Endodermal cell (in vitro differentiated cells): ENCODE results near the gene LSP1. TPM values are rescaled to one million over a fixed set of nuclear protein-coding genes. Genes with fewer than 3 reads are reported as not detected.

Source experiments
- DNase-seq: peaks from one replicate; pipeline ENCODE4 v3.0.0-alpha.2; 2017
- H3K27ac ChIP-seq: 2 replicates; pipeline ENCODE4 v1.5.1; 2013; ENCODE audit warnings: mild to moderate bottlenecking, low read depth, low read length, moderate library complexity
- H3K27me3 ChIP-seq: 2 replicates; pipeline ENCODE4 v1.6.1; 2013; ENCODE audit warnings: mild to moderate bottlenecking, low read length, moderate library complexity; ENCODE audit not compliant: insufficient read depth, control insufficient read depth, poor library complexity, severe bottlenecking
- H3K36me3 ChIP-seq: 2 replicates; pipeline ENCODE4 v1.7.0; 2013; ENCODE audit warnings: mild to moderate bottlenecking, low read length, moderate library complexity; ENCODE audit not compliant: control insufficient read depth, insufficient read depth
- H3K4me1 ChIP-seq: one replicate; pipeline ENCODE4 v1.7.0; 2013; ENCODE audit warnings: low read length; ENCODE audit not compliant: control insufficient read depth, insufficient read depth
- H3K4me3 ChIP-seq: 2 replicates; pipeline ENCODE4 v1.5.1; 2013; ENCODE audit warnings: mild to moderate bottlenecking, low read length, moderate library complexity
- H3K9ac ChIP-seq: 2 replicates; pipeline ENCODE4 v1.6.1; 2013; ENCODE audit warnings: mild to moderate bottlenecking, low read length, moderate library complexity; ENCODE audit not compliant: poor library complexity, severe bottlenecking; ENCODE audit errors: extremely low read depth
- H3K9me3 ChIP-seq: 2 replicates; pipeline ENCODE4 v1.6.1; 2013; ENCODE audit warnings: mild to moderate bottlenecking, low read length, moderate library complexity; ENCODE audit not compliant: control insufficient read depth
- H3K27ac Mint-ChIP-seq: 2 replicates; pipeline ENCODE4 v1.8.0; 2020; ENCODE audit warnings: mixed read lengths
- H3K27me3 Mint-ChIP-seq: 2 replicates; pipeline ENCODE4 v1.8.0; 2021; ENCODE audit warnings: mild to moderate bottlenecking, mixed read lengths; ENCODE audit not compliant: insufficient read depth
- H3K36me3 Mint-ChIP-seq: 2 replicates; pipeline ENCODE4 v1.8.0; 2020; ENCODE audit warnings: low read depth, mixed read lengths
- H3K4me1 Mint-ChIP-seq: 2 replicates; pipeline ENCODE4 v1.8.0; 2020; ENCODE audit warnings: mixed read lengths
- H3K4me3 Mint-ChIP-seq: 2 replicates; pipeline ENCODE4 v1.8.0; 2020; ENCODE audit warnings: mild to moderate bottlenecking, moderate library complexity, mixed read lengths
- H3K9me3 Mint-ChIP-seq: 2 replicates; pipeline ENCODE4 v1.8.0; 2020; ENCODE audit warnings: mild to moderate bottlenecking, mixed read lengths
- CTCF ChIP-seq: fragments of 200-600 bp; sonication (generic); conservative IDR thresholded peaks from 2 replicates; pipeline ENCODE4 v1.5.0; 2021; ENCODE audit warnings: antibody characterized with exemption, mild to moderate bottlenecking
- WGBS, 2 experiments: methylation state at CpG; one replicate each; pipeline versions ENCODE4 v1.1.5 to v1.1.7; 2013; ENCODE audit warnings: missing lambda C conversion rate in 2 of 2, mixed read lengths in 1 of 2; ENCODE audit not compliant: insufficient coverage in 1 of 2, insufficient read length in 1 of 2; 5-methylcytosine and 5-hydroxymethylcytosine counted together
- total RNA-seq, 2 donors: library from RNA; stranded (reverse); fragmentation: NEBNext Ultra II Directional in 1 of 2; extraction: Animal tissue kit (Norgen Biotek cat#: 25700) in 1 of 2; gene quantifications; 2 replicates in 1 of 2; 3 replicates in 1 of 2; pipeline ENCODE4 v1.2.1, GENCODE V29; 2021

The LSP1 gene
- total RNA-seq, 2 donors from 2014 or later, result not detected

- 84 to 87% methylated on average over 15 to 33 of the region's 33 CpGs for WGBS, 2 experiments
- Histone ChIP-seq H3K4me1 (no peaks in the 10 kb centered on the region), H3K27ac (no peak overlapping the region), H3K27me3 (peaks cover 47% of the 10 kb centered on the region), H3K9me3 (no peaks in the 10 kb centered on the region), H3K36me3 (no peaks in the 10 kb centered on the region), H3K4me3 (no peak overlapping the region), H3K9ac (no peak overlapping the region)
- TF ChIP-seq CTCF, result no peak
- DNase-seq, result peak; percentile 45
- no peaks in the 10 kb centered on the region for H3K4me1 Mint-ChIP-seq
- H3K36me3 Mint-ChIP-seq, result no peaks in the 10 kb centered on the region
- H3K4me3 Mint-ChIP-seq, result no peak overlapping the region
- H3K9me3 Mint-ChIP-seq, result no peaks in the 10 kb centered on the region
- no peak overlapping the region for H3K27ac Mint-ChIP-seq
- peaks cover 41% of the 10 kb centered on the region for H3K27me3 Mint-ChIP-seq
These were observed 22.3 kb upstream of the LSP1 start for GRCh38 chr11:1830322-1831223.

GRCh38 chr11:1831338-1832210, 21.3 kb upstream of the LSP1 start:
- Histone ChIP-seq H3K9me3 (no peaks in the 10 kb centered on the region), H3K27ac (no peak overlapping the region), H3K9ac (no peak overlapping the region), H3K36me3 (no peaks in the 10 kb centered on the region), H3K4me1 (no peaks in the 10 kb centered on the region), H3K4me3 (no peak overlapping the region), H3K27me3 (peaks cover 47% of the 10 kb centered on the region)
- peaks cover 41% of the 10 kb centered on the region for H3K27me3 Mint-ChIP-seq
- TF ChIP-seq CTCF, result no peak
- peak overlapping the region; percentile 30 for H3K4me3 Mint-ChIP-seq
- H3K36me3 Mint-ChIP-seq, result no peaks in the 10 kb centered on the region
- peak; percentile 36 for DNase-seq
- H3K4me1 Mint-ChIP-seq, result no peaks in the 10 kb centered on the region
- no peak overlapping the region for H3K27ac Mint-ChIP-seq
- no peaks in the 10 kb centered on the region for H3K9me3 Mint-ChIP-seq
- WGBS, 2 experiments, result 74 to 76% methylated on average over 5 to 26 of the region's 26 CpGs

GRCh38 chr11:1832211-1832919, 20.5 kb upstream of the LSP1 start:
- Histone ChIP-seq H3K27ac (no peak overlapping the region), H3K9me3 (no peaks in the 10 kb centered on the region), H3K4me3 (no peak overlapping the region), H3K27me3 (peaks cover 47% of the 10 kb centered on the region), H3K36me3 (no peaks in the 10 kb centered on the region), H3K4me1 (no peaks in the 10 kb centered on the region), H3K9ac (no peak overlapping the region)
- TF ChIP-seq CTCF, result peak; percentile 99
- peak; percentile 88 for DNase-seq
- Mint-ChIP-seq H3K9me3 (no peaks in the 10 kb centered on the region), H3K27ac (no peak overlapping the region), H3K4me1 (no peaks in the 10 kb centered on the region), H3K36me3 (no peaks in the 10 kb centered on the region), H3K27me3 (peaks cover 39% of the 10 kb centered on the region), H3K4me3 (peak overlapping the region; percentile 32)
- 18% methylated on average over 12 to 40 of the region's 40 CpGs for WGBS, 2 experiments
